ENCODE measurements around the gene SPOCK2.

DNA sequence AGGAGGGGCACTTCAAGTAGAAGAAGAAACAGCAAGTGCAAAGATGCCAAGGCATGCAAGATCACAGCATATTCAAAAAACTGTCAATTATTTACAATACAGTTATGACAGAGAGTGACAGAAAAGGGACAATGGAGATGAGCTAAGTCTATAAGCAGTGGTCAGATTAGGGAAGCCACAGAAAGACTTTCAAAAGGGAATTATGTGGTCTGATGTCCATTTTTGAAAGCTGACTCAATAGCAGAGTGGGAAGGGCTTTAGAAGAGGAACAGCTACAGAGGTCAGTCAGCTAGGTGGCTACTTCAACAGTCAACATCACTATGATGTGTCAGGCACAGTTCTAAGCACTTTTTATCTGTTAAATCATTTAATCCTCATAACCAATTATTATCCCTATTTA lies 45.2 kb upstream of the SPOCK2 start:
- TF ChIP-seq CTCF (optimal IDR thresholded peaks at IDR 0.05 in 1 of 3, IDR thresholded peaks at IDR 0.05 in 1 of 3, conservative IDR thresholded peaks at IDR 0.05 in 1 of 3; ENCODE audit: extremely low read depth in 1 of 3, insufficient read depth in 2 of 3, low read length in 3 of 3) (no peak), EZH2 (IDR thresholded peaks at IDR 0.05; ENCODE audit: low read length) (no peak)
